SU-DHL-6 (cell line): ENCODE results near the gene MST1R.

Experiments
- H2AFZ ChIP-seq: fragments of 200-600 bp; sonication (generic); 2 replicates; pipeline ENCODE4 v1.6.1; 2014; ENCODE audit warnings: low read depth, mild to moderate bottlenecking, moderate library complexity, mixed read lengths, antibody characterized with exemption, low read length; ENCODE audit not compliant: severe bottlenecking
- H3F3A ChIP-seq: fragments of 200-600 bp; shearing (Covaris generic); 2 replicates; pipeline ENCODE4 v1.6.0; 2016; ENCODE audit warnings: antibody characterized with exemption, mild to moderate bottlenecking; ENCODE audit not compliant: insufficient read depth
- H3K27ac ChIP-seq: fragments of 200-600 bp; sonication (generic); 2 replicates; pipeline ENCODE4 v1.5.1; 2016; ENCODE audit warnings: low read depth, mild to moderate bottlenecking, low read length, moderate library complexity, mixed read lengths
- H3K27me3 ChIP-seq: fragments of 200-600 bp; sonication (generic), shearing (Covaris generic); 2 replicates; pipeline ENCODE4 v1.6.0; 2014; ENCODE audit warnings: mild to moderate bottlenecking, low read length
- H3K36me3 ChIP-seq: fragments of 200-600 bp; sonication (generic); 2 replicates; pipeline ENCODE4 v1.6.1; 2014; ENCODE audit warnings: mild to moderate bottlenecking, low read length, mixed read lengths
- H3K4me2 ChIP-seq: fragments of 300-600, 200-600 bp; shearing (Covaris generic), sonication (generic); 2 replicates; pipeline ENCODE4 v1.6.0; 2014; ENCODE audit warnings: low read length, low read depth, mild to moderate bottlenecking; ENCODE audit not compliant: poor library complexity, severe bottlenecking
- H3K4me3 ChIP-seq: fragments of 200-600 bp; sonication (generic); 2 replicates; pipeline ENCODE4 v1.5.1; 2014; ENCODE audit warnings: antibody characterized with exemption, low read length, mild to moderate bottlenecking, mixed read lengths; ENCODE audit not compliant: insufficient read depth, poor library complexity, severe bottlenecking
- H3K79me2 ChIP-seq: fragments of 200-600 bp; sonication (generic); 2 replicates; pipeline ENCODE4 v1.6.1; 2014; ENCODE audit warnings: mild to moderate bottlenecking, low read length, moderate library complexity; ENCODE audit not compliant: insufficient read depth
- H3K9ac ChIP-seq: fragments of 200-600 bp; sonication (generic); 2 replicates; pipeline ENCODE4 v1.7.0; 2014; ENCODE audit warnings: mild to moderate bottlenecking, low read length
- H3K9me2 ChIP-seq: fragments of 200-600 bp; sonication (generic); replicated peaks from 2 replicates; pipeline ENCODE4 v1.6.1; 2014; ENCODE audit warnings: low read length; ENCODE audit not compliant: insufficient read depth
- H3K9me3 ChIP-seq: fragments of 200-600 bp; sonication (generic); 2 replicates; pipeline ENCODE4 v1.6.1; 2014; ENCODE audit warnings: low read length, mixed read lengths; ENCODE audit not compliant: insufficient read depth
- H4K20me1 ChIP-seq: fragments of 200-600 bp; sonication (generic); 2 replicates; pipeline ENCODE4 v1.6.1; 2014; ENCODE audit warnings: low read depth, mild to moderate bottlenecking, antibody characterized with exemption, low read length, moderate library complexity, mixed read lengths
- CTCF ChIP-seq: fragments of 200-600 bp; sonication (generic); IDR thresholded peaks from one replicate; pipeline ENCODE4 v1.5.1; 2017; ENCODE audit warnings: antibody characterized with exemption, mild to moderate bottlenecking, low read length, moderate library complexity; ENCODE audit not compliant: insufficient read depth, poor library complexity, severe bottlenecking
- EZH2phosphoT487 ChIP-seq: fragments of 200-600 bp; sonication (generic), shearing (Covaris generic); conservative IDR thresholded peaks from 2 replicates; pipeline ENCODE4 v1.6.1; 2018; ENCODE audit warnings: mild to moderate bottlenecking, antibody characterized with exemption, low read length, moderate library complexity, mixed read lengths

Gene MST1R

DNA sequence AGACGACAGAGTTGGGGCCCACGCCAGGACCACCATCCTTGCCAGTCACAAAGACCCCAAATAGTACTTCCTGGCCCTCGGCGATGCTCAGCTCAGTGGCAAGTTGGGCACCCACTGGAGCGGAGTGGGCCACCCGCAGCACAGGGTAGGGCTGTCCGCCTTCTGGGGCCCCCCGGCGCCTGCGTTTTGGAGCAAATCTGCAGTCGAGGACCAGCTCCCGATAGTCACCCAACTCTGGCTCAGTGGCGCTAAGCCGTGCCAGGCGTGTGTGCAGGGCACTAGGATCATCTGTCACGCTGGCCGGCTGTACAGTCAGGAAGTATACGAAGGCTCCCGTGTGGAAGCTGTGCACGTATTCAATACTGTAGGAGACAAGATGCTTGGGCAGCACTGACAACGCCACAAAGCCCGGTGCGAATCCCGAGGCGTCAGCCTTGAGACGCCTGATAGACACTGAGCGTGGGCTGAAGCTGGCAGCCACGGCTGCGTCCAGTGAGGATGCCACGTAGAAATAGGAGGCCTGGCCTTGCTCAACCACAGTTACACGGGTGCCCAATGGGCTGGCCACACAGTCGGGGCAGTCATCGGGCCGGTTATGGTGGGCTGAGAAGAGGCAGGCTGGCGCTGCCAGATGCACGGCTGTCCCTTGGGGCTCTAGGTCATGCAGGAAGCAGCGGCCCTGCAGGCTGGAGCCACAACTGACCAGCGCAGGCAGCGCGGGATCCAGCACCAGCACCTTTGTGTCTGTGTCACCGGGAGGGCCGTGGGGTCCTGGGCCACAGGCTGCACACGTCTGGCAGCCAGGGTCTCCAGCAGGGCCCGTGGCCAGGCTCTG lies 945 bp downstream of the MST1R start:
- Histone ChIP-seq H3K79me2 (no peaks in the 10 kb centered on the region), H3K27ac (no peak overlapping the region), H3K27me3 (no peaks in the 10 kb centered on the region), H3K36me3 (no peaks in the 10 kb centered on the region), H3F3A (no peaks in the 10 kb centered on the region), H4K20me1 (no peaks in the 10 kb centered on the region), H3K4me3 (no peak overlapping the region), H3K4me2 (no peak overlapping the region), H3K9me3 (no peaks in the 10 kb centered on the region), H3K9ac (no peak overlapping the region), H2AFZ (no peak overlapping the region), H3K9me2 (no peaks in the 10 kb centered on the region)
- TF ChIP-seq EZH2phosphoT487: no peak
- no peak for TF ChIP-seq CTCF

DNA sequence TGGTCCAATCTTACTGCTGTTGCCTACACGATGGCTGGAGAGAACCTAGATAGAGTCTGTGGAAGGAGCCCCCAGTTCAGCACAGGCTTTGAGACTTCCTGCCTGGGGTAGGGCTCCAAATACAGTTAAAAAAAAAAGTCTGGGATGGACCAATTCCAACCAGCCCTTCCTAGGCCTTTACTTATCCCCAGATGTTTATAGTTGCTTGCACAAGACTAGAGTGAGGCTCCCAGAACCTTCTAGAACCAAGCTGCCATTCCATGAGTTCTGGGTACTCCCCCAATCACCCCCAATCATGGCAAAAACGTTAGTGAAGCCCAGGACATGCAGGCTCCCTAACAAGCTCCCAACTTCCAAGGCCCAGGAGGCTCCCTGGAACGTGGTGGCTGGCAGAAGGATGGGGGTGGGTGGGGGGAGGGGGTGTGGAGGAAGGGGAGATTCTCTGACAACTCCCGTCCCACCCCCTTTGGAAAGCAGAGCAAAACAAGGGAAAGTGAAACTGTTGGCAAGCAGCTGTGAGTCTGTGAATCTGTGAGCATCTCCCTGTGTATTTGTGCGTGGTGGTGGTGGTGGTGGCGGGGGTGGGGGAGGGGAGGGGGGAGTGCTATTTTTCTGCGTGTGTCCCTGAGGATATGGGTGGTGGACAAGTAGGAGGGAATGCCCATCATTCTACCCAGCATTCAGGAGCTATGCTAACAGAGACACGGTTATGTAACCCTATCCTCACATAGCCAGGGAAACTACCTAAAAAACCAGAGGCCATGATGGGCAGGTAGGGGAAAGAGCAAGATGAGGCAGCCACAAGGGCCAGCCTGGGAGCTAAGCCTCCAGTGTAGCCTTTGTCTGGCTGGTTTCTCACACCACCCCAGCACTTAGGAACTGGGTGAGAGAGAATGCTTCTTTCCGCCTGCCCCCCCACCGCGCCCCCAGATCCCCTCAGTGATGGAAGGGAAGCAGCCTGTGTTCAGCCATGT lies 2.0 kb downstream of the MST1R start:
- Histone ChIP-seq H3K4me2 (no peak overlapping the region), H2AFZ (no peak overlapping the region), H4K20me1 (no peaks in the 10 kb centered on the region), H3K27me3 (no peaks in the 10 kb centered on the region), H3K9me2 (no peaks in the 10 kb centered on the region), H3K27ac (no peak overlapping the region), H3K4me3 (no peak overlapping the region), H3K9me3 (no peaks in the 10 kb centered on the region), H3K79me2 (no peaks in the 10 kb centered on the region), H3K36me3 (no peaks in the 10 kb centered on the region), H3F3A (no peaks in the 10 kb centered on the region), H3K9ac (no peak overlapping the region)
- TF ChIP-seq CTCF (no peak), EZH2phosphoT487 (no peak)

DNA sequence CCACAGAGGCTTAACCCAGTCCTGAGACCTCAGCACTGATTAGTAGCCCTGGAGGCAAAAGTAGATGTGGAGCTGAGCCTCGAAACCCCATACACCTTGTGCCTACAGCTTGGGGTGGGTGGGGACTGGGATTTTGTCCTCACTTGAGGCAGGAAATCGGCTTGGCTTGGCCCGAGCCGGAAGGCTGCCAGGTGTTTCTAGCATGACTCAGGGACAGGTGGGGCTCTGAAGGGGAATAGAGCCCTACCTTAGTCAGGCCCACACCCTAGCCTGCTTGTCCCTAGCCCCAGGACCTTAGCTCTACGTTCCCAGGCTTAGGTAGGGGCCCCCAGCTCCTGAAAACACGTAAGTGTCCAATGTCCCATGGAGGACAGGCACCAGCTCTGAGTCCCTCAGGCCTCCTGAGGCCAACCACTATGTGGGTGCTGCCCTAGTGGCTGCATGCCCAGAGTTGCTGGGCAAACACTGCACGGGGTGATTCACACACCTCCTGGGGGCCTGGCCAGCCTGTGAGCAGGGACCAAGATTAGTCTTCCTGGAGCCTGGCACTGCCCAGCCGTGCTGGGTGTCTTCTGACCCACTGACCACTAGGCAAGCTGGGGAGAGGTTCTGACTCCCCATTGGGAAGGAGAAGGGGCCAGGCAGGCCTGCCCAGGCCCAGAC lies 3.1 kb downstream of the MST1R start:
- no peak for TF ChIP-seq CTCF
- no peak for TF ChIP-seq EZH2phosphoT487
- Histone ChIP-seq H3K27me3 (no peaks in the 10 kb centered on the region), H3K9me3 (no peaks in the 10 kb centered on the region), H3K79me2 (no peaks in the 10 kb centered on the region), H3K27ac (no peak overlapping the region), H3K4me3 (no peak overlapping the region), H4K20me1 (no peaks in the 10 kb centered on the region), H3K9me2 (no peaks in the 10 kb centered on the region), H3F3A (no peaks in the 10 kb centered on the region), H3K9ac (no peak overlapping the region), H3K4me2 (no peak overlapping the region), H3K36me3 (no peaks in the 10 kb centered on the region), H2AFZ (no peak overlapping the region)
